ENCODE data around the gene F3. TPM values are rescaled to one million over a fixed set of nuclear protein-coding genes. Genes with fewer than 3 reads are reported as not detected.

The F3 gene
- total RNA-seq, 1 donor, result 24.0 TPM

- no peak overlapping the region for H3K4me3 ChIP-seq (ENCODE audit: low read depth, low read length)
- DNase-seq (ENCODE audit: low read depth), result no peak
- no peak for TF ChIP-seq CTCF (IDR thresholded peaks at IDR 0.05; ENCODE audit: insufficient read depth, low read length)
These were observed 5.7 kb downstream of the F3 start for GRCh38 chr1:94535879-94536278.

- DNase-seq (ENCODE audit: low read depth), result no peak
- no peak overlapping the region for H3K4me3 ChIP-seq (ENCODE audit: low read depth, low read length)
- TF ChIP-seq CTCF (IDR thresholded peaks at IDR 0.05; ENCODE audit: insufficient read depth, low read length), result no peak
These were observed 6.5 kb downstream of the F3 start for GRCh38 chr1:94535095-94535494.

- TF ChIP-seq CTCF (IDR thresholded peaks at IDR 0.05; ENCODE audit: insufficient read depth, low read length), result no peak
- DNase-seq (ENCODE audit: low read depth), result no peak
- no peak overlapping the region for H3K4me3 ChIP-seq (ENCODE audit: low read depth, low read length)
These were observed 9.5 kb downstream of the F3 start for GRCh38 chr1:94532077-94532476.

- H3K4me3 ChIP-seq (ENCODE audit: low read depth, low read length), result no peak overlapping the region
- no peak for TF ChIP-seq CTCF (IDR thresholded peaks at IDR 0.05; ENCODE audit: insufficient read depth, low read length)
- DNase-seq (ENCODE audit: low read depth), result no peak
These were observed 9.9 kb downstream of the F3 start for GRCh38 chr1:94531664-94532063.

GRCh38 chr1:94530373-94530878 is 11.1 kb downstream of the F3 start:
- TF ChIP-seq CTCF (IDR thresholded peaks at IDR 0.05; ENCODE audit: insufficient read depth, low read length), result no peak
- no peak for DNase-seq (ENCODE audit: low read depth)
- no peak overlapping the region for H3K4me3 ChIP-seq (ENCODE audit: low read depth, low read length)

- DNase-seq (ENCODE audit: low read depth), result no peak
- no peak overlapping the region for H3K4me3 ChIP-seq (ENCODE audit: low read depth, low read length)
- TF ChIP-seq CTCF (IDR thresholded peaks at IDR 0.05; ENCODE audit: insufficient read depth, low read length), result no peak
These were observed 12.1 kb downstream of the F3 start for GRCh38 chr1:94529416-94529815.

- no peak overlapping the region for H3K4me3 ChIP-seq (ENCODE audit: low read depth, low read length)
- TF ChIP-seq CTCF (IDR thresholded peaks at IDR 0.05; ENCODE audit: insufficient read depth, low read length), result no peak
- no peak for DNase-seq (ENCODE audit: low read depth)
These were observed 12.7 kb downstream of the F3 start for GRCh38 chr1:94528826-94529225.

Data from fibroblast of the aortic adventitia (primary cell).